ENCODE results near the gene SPOP.
A peak's percentile ranks its signal among the peaks of the same experiment; 100 is the strongest.
"Not testable (repeated sequence)": the region's sequence is repeated elsewhere in the genome, so short reads cannot be mapped to it uniquely, and the experiment has no call there.

The SPOP gene

DNA sequence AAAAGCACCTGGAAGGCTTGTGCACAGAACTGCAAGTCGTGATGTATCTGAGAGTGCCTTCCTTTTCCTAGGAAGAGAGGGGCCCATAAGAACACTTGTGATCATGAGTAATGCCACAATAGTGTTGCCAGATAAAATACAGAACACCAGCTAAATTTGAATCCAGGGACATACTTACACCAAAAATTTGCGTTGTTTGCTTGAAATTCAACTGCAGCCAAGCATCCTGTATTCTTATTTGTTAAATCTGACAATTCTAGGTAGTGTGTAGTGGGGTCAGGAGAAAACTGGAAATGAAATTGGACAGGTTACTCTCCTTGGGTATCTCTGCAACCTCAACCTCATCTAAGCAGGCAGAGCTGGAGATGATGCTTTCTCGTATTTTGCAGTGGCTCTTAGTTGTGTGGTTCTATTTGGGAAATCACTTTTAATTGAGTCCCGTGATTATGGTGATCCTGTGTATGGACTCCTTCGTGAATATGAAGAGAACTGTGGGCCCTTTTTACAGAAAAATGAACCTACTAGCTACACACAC lies 17.9 kb upstream of the SPOP start:
- DNase-seq = no peak

DNA sequence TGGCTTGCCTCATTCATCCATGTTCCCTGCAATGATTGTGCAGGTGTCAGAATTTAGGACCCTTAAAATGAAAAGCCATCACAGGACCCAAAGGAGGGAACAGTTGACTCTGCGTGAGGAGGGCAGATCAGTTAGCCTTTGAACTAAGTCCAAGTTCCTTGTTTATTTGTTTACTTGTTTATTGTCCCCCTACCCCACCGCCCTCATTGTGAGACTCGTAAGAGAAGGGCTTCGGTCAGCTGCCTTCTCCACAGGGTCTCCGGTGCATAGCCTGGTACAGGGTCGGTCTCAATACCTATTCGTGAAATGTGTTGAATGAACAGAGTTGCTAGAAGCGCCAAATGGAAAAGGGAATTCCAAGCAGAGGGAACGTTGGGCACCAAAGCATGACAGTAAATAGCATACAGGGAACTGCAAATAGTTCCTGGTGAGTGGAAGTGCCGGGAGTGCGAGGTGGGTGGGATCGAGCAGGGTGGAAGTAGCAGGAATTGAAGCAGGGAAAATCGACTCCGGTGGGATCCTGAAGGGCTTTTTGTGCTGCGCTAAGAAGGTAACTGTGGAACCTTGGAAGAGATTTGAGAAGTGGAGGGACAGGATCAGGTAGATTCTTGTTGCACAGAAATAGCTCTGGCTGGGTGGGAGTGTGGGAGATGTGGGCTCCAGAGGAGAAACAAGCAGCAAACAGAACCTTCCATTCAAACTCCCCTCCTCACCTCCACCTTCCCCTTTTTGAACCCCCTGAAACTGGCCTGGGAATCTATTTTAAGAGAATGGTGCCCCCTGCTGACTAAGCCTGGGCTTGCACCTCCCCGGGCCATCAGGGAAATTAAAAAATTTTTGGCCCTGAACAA lies 17.2 kb upstream of the SPOP start:
- peak; percentile 51 for DNase-seq

DNA sequence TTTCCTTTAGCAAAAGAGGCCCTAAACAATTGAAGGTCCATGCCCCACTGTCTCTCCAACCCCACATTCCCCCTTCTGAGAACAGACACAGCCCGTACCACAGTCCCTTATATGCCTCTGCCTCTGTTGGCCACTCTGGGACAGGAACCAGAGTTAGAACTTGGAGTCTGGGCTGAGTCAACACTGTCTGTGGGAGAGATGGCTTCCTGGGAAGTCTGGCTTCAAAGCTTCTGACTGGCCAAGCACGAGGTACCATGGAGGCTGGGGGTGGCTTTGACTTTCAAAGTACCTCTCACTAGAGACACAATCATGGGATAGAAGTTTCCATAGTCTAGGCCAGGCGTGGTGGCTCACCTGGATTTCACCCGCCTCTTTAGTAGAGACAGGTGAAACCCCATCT lies 14.9 kb upstream of the SPOP start:
- no peak for DNase-seq

DNA sequence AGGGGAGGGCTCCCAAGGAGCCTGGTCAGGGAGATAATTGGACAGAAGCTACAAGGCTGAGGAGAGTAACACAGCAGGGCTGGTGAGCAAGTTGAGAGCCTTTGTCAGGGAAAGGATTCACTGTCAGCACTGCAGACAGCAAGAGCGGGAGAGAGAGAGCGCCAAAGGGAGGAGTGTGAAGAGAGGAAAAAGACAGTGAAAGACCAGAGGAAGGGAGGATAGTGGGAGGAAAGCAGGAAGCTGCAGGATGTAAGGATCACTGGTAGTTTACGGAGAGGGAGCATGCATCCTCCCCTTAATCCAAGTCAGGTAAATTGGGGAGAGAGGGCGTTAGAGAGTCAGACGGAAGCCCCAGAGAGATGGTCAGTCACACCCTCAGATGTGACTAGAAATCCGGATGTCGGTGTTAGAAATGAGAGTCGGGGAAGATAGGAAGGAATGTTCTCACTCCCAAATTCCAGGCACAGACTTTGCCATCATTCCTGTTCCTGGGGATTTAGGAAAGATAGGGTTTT lies 13.8 kb upstream of the SPOP start:
- no peak for DNase-seq

DNA sequence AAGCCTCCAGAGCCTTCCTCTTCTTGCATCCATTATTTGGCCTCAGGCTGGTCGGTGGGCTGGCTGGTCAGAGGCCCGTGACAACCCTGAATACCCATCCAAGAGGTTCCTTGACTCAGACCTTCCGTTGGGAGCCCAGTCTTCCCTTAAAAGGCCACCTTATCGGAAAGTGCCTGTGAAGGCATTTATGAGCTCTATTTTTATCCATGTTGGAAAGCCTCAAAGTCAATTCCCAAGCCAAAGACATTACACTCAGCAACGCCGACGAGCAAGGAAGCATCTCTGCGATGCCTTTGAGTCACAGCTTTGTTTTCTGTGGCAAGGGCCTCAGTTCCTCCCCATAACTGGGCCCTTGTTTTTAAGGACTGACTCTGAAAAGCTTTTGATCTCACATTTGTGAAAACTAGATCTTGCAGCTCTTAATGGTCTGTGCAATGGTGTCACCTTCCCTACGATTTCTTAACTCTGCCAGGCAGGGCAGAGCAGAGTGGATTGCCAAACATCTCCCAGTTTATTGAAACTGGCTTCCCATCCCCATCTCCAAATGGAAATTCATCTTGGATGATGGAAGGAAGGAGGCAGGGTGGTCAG lies 13.3 kb upstream of the SPOP start:
- DNase-seq = no peak

DNA sequence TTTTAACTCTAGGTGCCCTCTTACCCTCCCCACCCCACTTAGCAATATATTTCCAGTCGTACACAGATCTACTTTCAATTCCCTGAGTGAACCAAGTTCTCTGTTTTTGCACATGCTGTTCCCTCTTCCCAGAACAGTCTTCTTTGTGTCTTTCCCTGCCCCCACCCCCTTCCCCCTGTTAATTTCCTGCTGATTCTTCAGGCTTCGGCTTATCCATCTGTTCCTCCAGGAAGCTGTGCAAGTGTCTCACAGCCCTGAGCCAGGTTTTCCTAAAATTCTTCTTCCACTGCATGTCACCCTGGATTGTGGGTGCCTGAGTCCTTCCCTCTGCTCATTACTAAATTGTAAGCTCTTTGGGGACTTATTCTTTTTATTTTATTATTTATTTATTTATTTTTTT lies 12.4 kb upstream of the SPOP start:
- DNase-seq = no peak

DNA sequence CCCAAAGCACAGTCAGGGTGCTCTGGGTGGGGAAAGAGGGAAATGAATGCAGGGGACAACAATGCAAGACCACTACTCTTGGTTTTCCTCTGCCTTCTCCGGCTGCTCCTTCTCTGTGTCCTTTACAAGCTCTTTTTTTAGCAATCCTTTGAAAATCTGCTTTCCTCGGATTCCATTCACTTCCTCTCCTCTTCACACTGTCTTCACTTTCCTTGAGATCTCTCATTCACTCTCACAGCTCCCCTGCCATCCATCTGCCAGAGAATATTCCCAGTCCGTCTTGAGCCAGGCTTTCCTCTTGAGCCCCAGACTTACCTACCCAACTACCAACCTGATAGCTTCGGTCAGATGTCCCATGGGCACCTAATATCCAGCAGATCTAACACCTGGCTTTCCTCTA lies 11.0 kb upstream of the SPOP start:
- DNase-seq = no peak

DNA sequence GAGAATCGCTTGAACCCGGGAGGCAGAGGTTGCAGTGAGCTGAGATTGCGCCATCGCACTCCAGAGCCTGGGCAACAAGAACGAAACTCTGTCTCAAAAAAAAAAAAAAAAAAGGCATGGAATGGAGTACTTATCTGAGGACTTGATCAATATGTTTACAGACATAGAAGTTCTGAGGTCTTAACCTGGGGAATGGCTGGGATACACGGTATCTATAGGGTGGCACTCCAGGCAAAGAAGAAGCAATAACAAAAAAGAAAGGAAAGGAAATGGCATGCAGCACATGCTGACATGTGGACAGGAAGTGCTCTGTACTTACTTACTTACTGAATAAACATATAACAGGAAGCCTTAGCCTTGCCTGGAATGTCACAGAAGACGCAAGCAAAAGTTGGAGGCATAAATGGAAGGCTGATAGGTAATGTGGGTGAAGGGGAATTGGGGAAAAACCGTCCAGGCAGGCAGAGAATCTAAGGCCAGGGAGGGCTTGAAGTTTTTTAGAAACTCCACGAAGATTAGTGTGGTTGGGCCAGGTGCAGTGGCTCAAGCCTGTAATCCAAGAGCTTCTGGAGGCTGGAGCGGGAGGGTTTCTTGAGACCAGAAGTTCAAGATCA lies 10.1 kb upstream of the SPOP start:
- no peak for DNase-seq

DNA sequence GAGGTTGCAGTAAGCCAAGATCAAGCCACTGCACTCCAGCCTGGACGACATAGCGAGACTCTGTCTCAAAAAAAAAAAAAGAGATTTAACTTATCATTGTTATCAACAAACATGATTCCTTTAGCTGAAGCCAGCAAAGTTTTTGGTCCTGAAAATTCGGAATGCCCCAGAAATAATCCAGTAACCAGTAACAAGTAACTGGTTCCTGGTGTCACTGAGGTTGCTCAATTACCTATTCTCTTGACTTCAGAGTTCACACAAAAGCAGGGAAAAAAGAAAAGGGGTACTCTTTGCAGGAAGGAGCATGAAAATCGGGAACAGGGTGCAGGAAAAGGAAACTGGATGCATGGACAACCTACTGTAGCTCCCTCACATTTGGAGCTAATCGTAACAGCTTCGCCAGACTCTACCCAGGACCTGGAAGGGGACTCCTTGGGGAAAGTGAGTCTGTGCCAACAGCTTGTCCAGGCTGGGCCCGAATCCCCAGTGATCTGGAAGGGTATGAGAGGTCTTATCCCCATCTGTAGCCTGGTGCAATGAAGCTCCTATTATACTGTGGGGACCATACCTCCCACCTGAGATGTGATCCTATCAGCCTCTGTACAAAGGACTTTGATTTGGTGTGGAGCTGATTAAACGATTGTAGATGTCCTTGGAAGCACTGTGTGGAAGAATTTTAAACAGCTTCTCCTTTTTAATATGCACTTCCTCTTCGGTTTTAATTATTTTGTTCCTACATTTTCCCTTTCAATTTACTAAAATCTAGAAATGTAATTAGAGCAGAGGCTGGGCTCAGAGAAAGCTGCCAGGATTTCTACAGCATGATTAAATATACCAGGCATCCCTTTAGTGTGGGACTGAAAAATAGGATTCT lies 3.4 kb upstream of the SPOP start:
- no peak for DNase-seq

DNA sequence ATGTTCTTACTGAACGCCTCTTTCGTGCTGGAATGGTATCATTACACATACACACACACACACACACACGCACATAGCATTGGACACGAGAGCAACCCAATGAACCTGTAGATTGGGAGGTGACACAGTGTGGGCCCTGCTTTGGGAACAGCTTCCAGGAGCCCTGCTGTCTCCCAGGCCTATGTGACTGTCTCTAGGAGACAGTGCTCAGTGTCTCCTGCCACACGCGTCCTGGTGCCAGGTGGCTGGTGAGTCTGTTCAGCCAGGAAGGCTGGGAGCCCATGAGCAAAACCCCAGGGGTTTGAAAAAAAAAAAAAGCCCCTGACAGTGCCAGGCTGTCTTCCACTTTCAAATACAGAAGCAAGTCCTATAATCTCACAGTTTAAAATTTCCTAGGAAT lies 2.4 kb upstream of the SPOP start:
- DNase-seq = no peak

DNA sequence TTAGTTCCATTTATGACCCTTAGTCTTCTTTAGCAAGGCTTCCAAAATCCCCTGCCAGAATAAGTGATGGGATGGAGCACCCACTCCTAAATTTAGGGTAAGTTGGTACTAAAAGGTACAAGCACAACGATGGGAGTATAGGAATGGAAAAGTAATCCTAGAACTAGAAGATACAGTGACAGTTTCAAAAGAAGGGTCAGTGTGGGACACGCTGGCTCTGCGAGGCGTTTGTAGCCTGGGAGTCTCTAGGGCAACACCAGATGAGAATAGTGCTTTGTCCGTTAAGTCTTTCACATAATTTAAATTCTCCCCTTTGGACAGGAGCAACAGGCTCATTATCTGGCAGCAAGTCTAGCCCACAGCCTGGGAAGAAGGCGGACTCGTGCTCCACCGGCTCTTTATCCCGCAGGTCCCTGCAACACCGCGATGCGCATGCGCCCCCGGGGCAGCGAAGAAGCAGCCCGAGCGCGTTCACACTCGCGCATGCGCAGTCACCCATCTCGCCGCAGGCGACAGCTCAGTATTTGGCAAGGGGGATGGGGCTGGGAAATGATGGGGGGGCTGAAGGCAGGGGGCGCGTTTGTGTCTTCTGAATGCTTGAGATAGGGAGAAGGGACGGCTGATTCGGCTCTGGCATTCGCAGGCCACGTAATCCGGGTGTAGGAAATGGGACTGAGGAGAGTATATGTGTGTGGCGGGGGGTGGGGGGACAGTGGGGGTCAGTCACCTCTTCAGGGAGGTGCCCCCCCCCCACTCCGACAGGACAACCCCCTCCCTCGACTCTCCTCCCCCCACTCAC lies 564 bp downstream of the SPOP start:
- DNase-seq = peak; percentile 96

DNA sequence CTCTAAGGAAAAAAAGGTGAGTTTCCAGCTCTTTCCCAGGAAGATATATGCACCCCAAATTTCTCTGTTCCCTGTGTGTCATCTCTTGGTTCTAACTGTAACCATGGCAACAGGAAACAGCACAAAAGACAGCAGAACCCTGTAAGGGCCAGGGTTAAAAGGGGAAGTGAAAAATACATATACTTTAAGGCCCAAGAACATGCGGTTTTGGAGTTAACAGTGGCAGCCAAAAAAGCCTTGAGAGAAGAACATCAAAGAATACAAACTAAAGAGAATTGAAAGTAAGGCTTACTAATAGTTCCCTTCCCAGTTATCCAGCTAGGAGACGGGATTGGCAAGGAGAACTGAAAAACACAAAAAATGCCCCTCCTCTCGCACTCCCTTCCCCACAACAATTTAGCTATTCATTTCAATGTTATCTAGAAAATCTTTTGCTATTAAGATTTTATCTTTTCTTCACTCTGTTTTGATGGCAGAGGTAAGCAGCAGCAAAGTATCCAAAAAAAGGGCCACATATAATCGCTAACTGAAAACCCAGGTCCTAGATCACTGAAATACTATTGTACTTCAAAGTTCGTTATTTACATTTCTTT lies 1.5 kb downstream of the SPOP start:
- no peak for DNase-seq

DNA sequence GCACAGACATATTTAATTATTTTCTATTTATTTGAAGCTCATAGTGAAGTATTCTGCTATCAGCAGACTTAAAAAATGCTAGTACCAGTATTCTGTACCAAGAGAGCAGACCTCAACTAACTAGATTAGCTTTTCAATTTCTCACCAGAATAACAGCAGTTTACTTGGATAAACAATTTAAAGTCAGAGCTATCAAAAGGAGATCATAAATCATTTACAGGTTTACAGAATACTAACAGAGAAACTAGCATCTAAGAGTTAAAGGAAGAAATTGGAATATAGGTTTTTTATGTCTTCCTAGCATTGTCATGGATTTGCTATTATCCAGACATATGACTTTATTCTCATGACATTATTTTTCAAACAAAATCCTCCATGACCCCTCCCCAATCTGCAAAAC lies 3.4 kb downstream of the SPOP start:
- DNase-seq = no peak

DNA sequence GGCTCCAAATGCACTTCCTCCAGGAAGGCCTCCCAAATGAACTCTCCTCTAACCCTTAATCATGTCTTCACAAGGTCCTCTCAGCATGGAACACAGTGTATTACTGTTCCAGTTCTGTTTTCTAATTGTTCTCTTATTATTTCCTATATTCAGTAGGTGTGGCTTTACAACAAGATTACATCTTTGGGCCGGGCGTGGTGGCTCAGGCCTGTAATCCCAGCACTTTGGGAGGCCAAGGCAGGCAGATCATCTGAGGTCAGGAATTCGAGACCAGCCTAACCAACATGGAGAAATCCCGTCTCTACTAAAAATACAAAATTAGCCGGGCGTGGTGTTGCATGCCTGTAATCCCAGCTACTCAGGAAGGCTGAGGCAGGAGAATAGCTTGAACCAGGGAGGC lies 4.2 kb downstream of the SPOP start:
- not testable (repeated sequence) for DNase-seq

DNA sequence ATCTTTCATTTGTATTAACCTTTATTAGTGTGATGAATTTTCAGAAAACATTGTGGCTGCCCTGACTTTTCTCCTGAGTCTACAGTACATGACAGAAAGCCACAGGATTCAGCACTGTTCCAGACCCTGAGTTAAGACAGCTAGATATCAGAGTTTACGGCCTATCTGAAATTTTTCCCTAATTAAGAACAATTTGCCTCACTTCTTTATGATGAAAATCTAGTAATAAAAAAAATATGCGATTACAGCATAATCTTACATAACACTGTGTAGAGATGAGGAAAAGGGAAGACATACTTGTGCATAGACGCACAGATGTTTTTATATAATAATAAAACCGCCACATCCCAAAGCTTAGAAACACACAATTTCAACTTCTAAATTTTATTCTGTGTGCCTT lies 7.3 kb downstream of the SPOP start:
- DNase-seq = no peak

DNA sequence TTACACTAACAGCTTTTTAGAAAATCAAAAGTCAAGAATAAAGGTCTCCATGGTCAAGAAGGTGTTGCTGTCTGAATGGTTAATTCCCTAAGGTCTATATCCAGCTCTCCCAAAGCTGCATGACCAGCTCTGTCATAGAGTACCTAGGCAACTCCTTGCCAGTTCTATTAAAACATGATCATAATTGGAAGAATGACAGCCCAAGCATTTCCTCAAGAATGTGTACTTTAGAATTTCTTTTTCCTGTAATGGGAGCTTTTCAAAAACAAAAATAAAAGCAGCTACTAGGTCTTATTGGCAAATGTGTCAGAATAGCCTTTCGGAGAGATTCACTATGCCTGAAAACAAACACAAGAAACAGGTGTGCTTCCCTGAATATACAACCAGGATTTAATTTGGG lies 7.9 kb downstream of the SPOP start:
- DNase-seq = no peak

DNA sequence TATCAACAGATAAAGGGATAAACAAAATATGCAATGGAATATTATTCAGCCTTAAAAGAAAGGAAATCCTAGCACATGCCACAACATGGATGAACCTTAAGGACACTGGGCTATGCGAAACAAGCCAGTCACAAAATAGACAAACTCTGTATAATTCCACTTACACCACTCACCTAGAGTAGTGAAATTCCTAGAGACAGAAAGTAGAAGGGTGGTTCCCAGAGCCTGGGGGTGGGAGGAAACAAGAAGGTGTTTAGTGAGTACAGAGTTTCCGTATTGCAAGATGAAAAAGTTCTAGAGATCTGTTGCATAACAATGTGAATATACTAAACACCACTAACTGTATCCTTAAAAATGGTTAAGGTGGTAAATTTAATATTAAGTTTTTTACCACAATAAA lies 10.0 kb downstream of the SPOP start:
- DNase-seq = no peak

DNA sequence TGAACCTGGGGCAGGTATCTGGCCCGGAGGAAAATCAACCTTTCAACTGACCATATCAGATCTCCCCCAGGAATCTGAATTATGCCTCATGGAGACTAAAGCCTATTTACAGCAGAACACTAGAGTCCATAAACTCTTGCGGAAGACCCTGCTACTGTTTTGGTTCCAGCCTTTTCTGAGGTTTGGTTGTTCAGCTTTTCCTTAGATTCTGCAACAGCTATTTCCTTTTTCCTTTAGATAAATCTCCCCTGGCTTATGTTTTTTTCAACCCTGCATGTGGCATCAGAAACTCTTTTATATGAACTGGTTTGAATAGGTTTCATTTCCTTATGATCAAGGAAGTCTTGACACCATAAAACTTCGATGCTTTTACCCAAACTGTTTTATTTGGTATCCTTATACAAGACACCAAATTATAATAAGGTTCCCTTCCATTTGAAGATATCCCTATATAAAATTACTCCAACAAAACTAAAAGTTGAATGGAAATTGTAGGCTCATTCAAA lies 13.1 kb downstream of the SPOP start:
- no peak for DNase-seq

DNA sequence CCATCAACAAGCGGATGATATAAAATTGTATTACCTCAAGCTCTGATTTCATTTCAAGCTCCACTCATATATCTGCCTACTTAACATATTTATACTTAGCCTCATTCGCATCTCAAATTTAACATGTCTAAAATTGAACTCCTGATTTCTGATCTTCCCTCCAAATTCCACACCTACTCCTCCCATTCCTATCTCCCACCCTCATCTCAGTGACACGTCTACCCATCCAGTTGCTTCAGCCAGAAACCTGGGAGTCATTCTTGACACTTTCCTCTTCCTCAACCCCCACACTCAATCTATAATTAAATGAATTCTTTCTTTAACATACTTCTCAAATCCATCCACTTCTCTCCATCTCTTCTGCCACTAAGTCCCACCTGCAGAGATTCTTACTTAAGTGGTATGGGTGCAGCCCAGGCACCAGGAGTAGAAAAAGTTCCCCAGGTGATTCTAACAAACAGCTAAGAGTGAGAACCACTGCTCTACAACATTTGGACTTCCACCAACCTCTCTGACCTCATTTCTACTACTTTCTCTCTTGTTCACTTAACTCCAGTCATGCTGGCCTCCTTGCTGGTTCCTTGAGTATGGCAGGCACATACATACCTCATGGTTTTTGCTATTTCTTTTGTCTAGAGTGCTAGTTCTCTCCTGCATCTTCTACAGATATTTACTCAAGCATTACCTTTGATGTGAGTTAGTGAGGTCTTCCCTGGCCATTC lies 18.1 kb downstream of the SPOP start:
- no peak for DNase-seq

DNA sequence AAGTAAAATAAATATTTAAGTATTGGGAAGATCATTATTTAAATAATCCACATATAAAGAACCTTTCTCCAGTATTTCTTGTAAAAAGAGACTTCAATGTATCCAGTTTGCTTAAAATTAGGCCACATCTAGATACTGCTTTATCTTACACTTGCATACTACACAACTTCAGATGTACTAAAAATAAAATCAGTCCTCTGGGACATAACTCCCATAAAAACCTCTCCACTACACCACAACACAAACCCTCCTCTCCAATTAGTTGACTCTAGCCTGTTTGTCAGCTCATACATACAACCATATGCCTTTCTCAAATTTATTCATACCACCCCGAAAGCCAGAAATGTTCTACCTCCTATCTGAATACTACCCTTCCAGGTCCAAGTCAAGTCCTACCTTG lies 21.6 kb downstream of the SPOP start:
- no peak for DNase-seq

DNA sequence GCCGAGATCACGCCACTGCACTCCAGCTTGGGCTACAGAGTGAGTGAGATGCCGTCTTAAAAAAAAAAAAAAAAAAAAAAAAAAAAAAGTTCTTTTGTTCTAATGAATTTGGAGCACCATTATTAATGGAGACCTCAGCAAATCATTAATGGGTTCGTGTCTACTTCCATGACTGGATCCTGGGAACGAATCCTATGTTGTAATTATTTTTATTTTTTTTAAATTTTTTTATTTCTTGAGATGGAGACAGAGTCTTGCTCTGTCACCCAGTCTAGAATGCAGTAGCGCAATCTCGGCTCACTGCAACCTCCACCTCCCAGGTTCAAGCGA lies 30.7 kb downstream of the SPOP start:
- no peak for DNase-seq

Measured in activated CD4-positive, alpha-beta T cell treated with anti-CD3 and anti-CD28 coated beads for 1 hour (primary cell).